HepG2 (cell line): ENCODE results near the gene PRMT5. TPM values are rescaled to one million over a fixed set of nuclear protein-coding genes. Genes with fewer than 3 reads are reported as not detected.
A peak's percentile ranks its signal among the peaks of the same experiment; 100 is the strongest.
"Not testable (repeated sequence)": the region's sequence is repeated elsewhere in the genome, so short reads cannot be mapped to it uniquely, and the experiment has no call there.

ENCODE experiments used
- ATAC-seq: fragments of 200-7000 bp; cut with Tn5 transposase; 3 replicates; pipeline ENCODE4 v1.9.1; 2020; ENCODE audit warnings: mild to moderate bottlenecking, moderate library complexity
- BruUV-seq: library from RNA; stranded (reverse); fragments of 400-500 nt; replicated peaks from 2 replicates; lab custom pipeline; 2021; lab: Mats Ljungman, UMichigan
- CTCF ChIA-PET: fragments of 300-600 bp; formaldehyde crosslinking; extraction: SDS; loops from one replicate; lab custom pipeline; 2021; ENCODE audit warnings: low total read pairs, inconsistent platforms, low intra/inter-chr PET ratio; lab: Yijun Ruan, JAX
- POLR2A ChIA-PET: fragments of 350-600 bp; sonication (Branson Sonifier 250); formaldehyde crosslinking; loops from one replicate; lab custom pipeline; 2020; ENCODE audit warnings: antibody characterized with exemption, inconsistent platforms; lab: Yijun Ruan, JAX
- DNase-seq: peaks from one replicate; pipeline ENCODE4 v3.0.0-alpha.2; 2015; ENCODE audit warnings: low spot score
- FAIRE-seq: peaks from 3 replicates; lab custom pipeline; 2011; peaks lifted over from hg19 to GRCh38; lab: Jason Lieb, UNC
- H2AFZ ChIP-seq: one replicate; pipeline ENCODE4 v1.6.1; 2011; ENCODE audit warnings: low read length, inconsistent platforms
- H3K27ac ChIP-seq: fragments of 300-600 bp; 3 replicates; pipeline ENCODE4 v1.8.0; 2011; ENCODE audit warnings: mixed run types, mild to moderate bottlenecking, mixed read lengths, low read length, inconsistent platforms; ENCODE audit not compliant: insufficient read depth; ENCODE audit errors: extremely low read length
- H3K27me3 ChIP-seq, 2 experiments: fragments of 200-600 bp in 1 of 2; 2 replicates in 1 of 2; 3 replicates in 1 of 2; pipeline versions ENCODE4 v1.6.0 to v1.8.0; 2011; ENCODE audit warnings: low read length in 2 of 2, mild to moderate bottlenecking in 2 of 2, moderate library complexity in 2 of 2, inconsistent platforms in 1 of 2; ENCODE audit not compliant: insufficient read depth in 2 of 2, control insufficient read depth in 1 of 2
- H3K36me3 ChIP-seq, 2 experiments: fragments of 200-600 bp in 1 of 2; replicated peaks in 1 of 2; 2 replicates in 1 of 2; 3 replicates in 1 of 2; pipeline versions ENCODE4 v1.5.1 to v1.8.0; 2011; ENCODE audit warnings: low read length in 2 of 2, inconsistent platforms in 1 of 2; ENCODE audit not compliant: insufficient read depth in 2 of 2, control insufficient read depth in 1 of 2
- H3K4me1 ChIP-seq: 2 replicates; pipeline ENCODE4 v1.5.1; 2012; ENCODE audit warnings: low read length, inconsistent platforms; ENCODE audit not compliant: insufficient read depth
- H3K4me2 ChIP-seq: 2 replicates; pipeline ENCODE4 v1.6.0; 2011; ENCODE audit warnings: low read depth, low read length, inconsistent platforms
- H3K4me3 ChIP-seq, 3 experiments: fragments of 200-600 bp in 1 of 3; sonication (generic), shearing (Covaris generic) in 1 of 3; replicated peaks in 1 of 3; 2 replicates each; pipeline ENCODE4 v1.5.1; 2011 to 2016; ENCODE audit warnings: low read length in 3 of 3, inconsistent platforms in 2 of 3, low read depth in 2 of 3, mild to moderate bottlenecking in 2 of 3, control low read depth in 1 of 3, mixed read lengths in 1 of 3; ENCODE audit not compliant: insufficient read depth in 1 of 3
- H3K79me2 ChIP-seq: one replicate; pipeline ENCODE4 v1.6.1; 2011; ENCODE audit warnings: low read length, inconsistent platforms; ENCODE audit not compliant: insufficient read depth
- H3K9ac ChIP-seq: 2 replicates; pipeline ENCODE4 v1.6.0; 2011; ENCODE audit warnings: mild to moderate bottlenecking, low read depth, low read length, inconsistent platforms; ENCODE audit not compliant: insufficient read depth
- H3K9me3 ChIP-seq: 2 replicates; pipeline ENCODE4 v1.5.1; 2012; ENCODE audit warnings: mild to moderate bottlenecking, low read length
- H4K20me1 ChIP-seq: 2 replicates; pipeline ENCODE4 v1.6.0; 2011; ENCODE audit warnings: inconsistent platforms, mild to moderate bottlenecking, low read length, moderate library complexity; ENCODE audit not compliant: insufficient read depth
- DNMT1 ChIP-seq: sonication (generic); formaldehyde crosslinking; IDR thresholded peaks from 2 replicates; pipeline ENCODE4 v1.5.1; 2020; ENCODE audit warnings: mild to moderate bottlenecking, missing genetic modification reagents
- GPN1 ChIP-seq: sonication (generic); formaldehyde crosslinking; IDR thresholded peaks from 2 replicates; pipeline ENCODE4 v1.5.1; 2020; ENCODE audit warnings: missing genetic modification reagents, borderline replicate concordance
- HOMEZ ChIP-seq: IDR thresholded peaks from 2 replicates; pipeline ENCODE4 v1.6.1; 2016; ENCODE audit warnings: low read depth
- JUN ChIP-seq: sonication (generic); formaldehyde crosslinking; IDR thresholded peaks from 2 replicates; pipeline ENCODE4 v1.4.0; 2020; ENCODE audit warnings: mild to moderate bottlenecking, missing genetic modification reagents
- POLR2AphosphoS2 ChIP-seq: IDR thresholded peaks from 2 replicates; pipeline ENCODE4 v1.6.1; 2011; ENCODE audit warnings: low read depth, low read length, improper control_type of control experiment
- POLR2G ChIP-seq: fragments of 200-400 bp; formaldehyde crosslinking; IDR thresholded peaks from 2 replicates; pipeline ENCODE4 v1.6.1; 2018; ENCODE audit warnings: mild to moderate bottlenecking, low read depth, low read length, moderate library complexity
- PRDM10 ChIP-seq: sonication (generic); formaldehyde crosslinking; IDR thresholded peaks from 2 replicates; pipeline ENCODE4 v1.4.0; 2020; ENCODE audit warnings: low read depth, missing genetic modification reagents
- RCOR2 ChIP-seq: IDR thresholded peaks from 2 replicates; pipeline ENCODE4 v1.6.1; 2016; ENCODE audit warnings: missing biosample characterization, missing genetic modification reagents
- SALL2 ChIP-seq: sonication (generic); formaldehyde crosslinking; IDR thresholded peaks from 2 replicates; pipeline ENCODE4 v1.8.1; 2023; ENCODE audit warnings: mild to moderate bottlenecking, missing genetic modification reagents, inconsistent platforms
- ZC3H13 ChIP-seq: sonication (generic); formaldehyde crosslinking; IDR thresholded peaks from 2 replicates; pipeline ENCODE4 v1.8.1; 2023; ENCODE audit warnings: mild to moderate bottlenecking, missing genetic modification reagents, moderate library complexity
- ZMYM4 ChIP-seq: sonication (generic); formaldehyde crosslinking; IDR thresholded peaks from 2 replicates; pipeline ENCODE4 v1.8.1; 2023; ENCODE audit warnings: mild to moderate bottlenecking, missing genetic modification reagents
- ZNF264 ChIP-seq: sonication (generic); formaldehyde crosslinking; IDR thresholded peaks from 2 replicates; pipeline ENCODE4 v1.4.0; 2020; ENCODE audit warnings: missing genetic modification reagents
- WGBS: methylation state at CpG from one replicate; pipeline ENCODE4 v1.1.6; 2017; ENCODE audit warnings: low lambda C conversion rate; 5-methylcytosine and 5-hydroxymethylcytosine counted together
- in situ Hi-C: cut with HindIII; loops from 2 replicates; pipeline ENCODE4 v1.10.0; 2017; ENCODE audit warnings: low pct_unique_long_range_greater_than_20kb; ENCODE audit not compliant: extremely low pct_ligation_motif_present
- intact Hi-C: fragments of 100-400 bp; cut with micrococcal nuclease; formaldehyde crosslinking; loops from one replicate; pipeline ENCODE4 v1.10.0; 2022; ENCODE audit not compliant: unreplicated experiment
- polyA plus RNA-seq, 8 experiments: library from polyadenylated mRNA; depleted of rRNA in 3 of 8; stranded (reverse) in 7 of 8; unstranded in 1 of 8; fragments of >200 nt; fragmentation: Illumina TruSeq in 4 of 8; extraction: Trizol in 4 of 8; gene quantifications; 2 replicates each; pipeline versions ENCODE4 v1.2.1 to v1.2.3, GENCODE V29; 2011 to 2016; ENCODE audit warnings: low read depth in 4 of 8, missing spikeins in 1 of 8, mixed read lengths in 1 of 8; ENCODE audit not compliant: insufficient read depth in 1 of 8
- total RNA-seq, 5 experiments: library from RNA; depleted of rRNA; stranded (reverse); fragments of >200 nt; fragmentation: Illumina TruSeq; extraction: Trizol; gene quantifications; 2 replicates each; pipeline ENCODE4 v1.2.3, GENCODE V29; 2016; ENCODE audit warnings: low read depth in 1 of 5
- TF ChIP-seq, protein P1 (sequence below): sonication (generic); formaldehyde crosslinking; IDR thresholded peaks from 2 replicates; pipeline ENCODE4 v1.5.0; 2020; ENCODE audit warnings: missing genetic modification reagents

PRMT5 gene
- total and polyA plus RNA-seq, 2 of the 13 experiments (the other 11 are each of a cell fraction or from before 2014, with no cell fraction given): 210 to 354 TPM

DNA sequence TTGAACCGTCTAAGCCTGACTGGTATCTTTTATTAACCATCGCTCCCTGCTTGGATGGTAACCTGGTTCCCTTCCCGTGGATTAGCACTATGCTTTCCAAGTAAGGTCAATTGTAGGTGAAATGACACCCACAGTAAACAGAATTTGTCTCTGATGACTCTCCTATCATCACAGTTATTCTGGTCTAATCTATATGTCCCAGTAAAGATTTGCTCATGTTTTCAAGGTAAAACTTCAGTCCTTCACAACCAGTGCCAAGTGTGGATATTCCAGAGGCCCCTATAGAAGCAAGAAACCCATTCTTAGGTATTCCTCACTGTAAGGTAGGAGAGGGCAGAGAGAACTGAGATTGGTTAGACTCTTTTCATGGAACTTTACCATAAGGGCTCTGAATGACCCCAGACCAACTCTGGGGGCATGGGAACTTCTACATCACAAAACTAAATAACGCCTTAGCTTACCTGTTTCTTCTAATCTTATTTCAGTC is 37.6 kb upstream of the PRMT5 start (continued):
- TF ChIP-seq POLR2AphosphoS2: peak; percentile 47; the same call in 1 of the 2 replicates
- TF ChIP-seq DNMT1 (CRISPR knock-in tag): no peak
- TF ChIP-seq POLR2G: peak; percentile 53
- TF ChIP-seq ZMYM4 (CRISPR knock-in tag): 0 out of 2 replicates have a peak, but pooled peaks have one; percentile 2
- 0 out of 2 replicates have a peak, but pooled peaks have one; percentile 13 for TF ChIP-seq JUN (CRISPR knock-in tag)

GRCh38 chr14:22965916-22966782 is 37.0 kb upstream of the PRMT5 start:
- peak overlapping the region; percentile 38 for H3K4me2 ChIP-seq
- POLR2A ChIA-PET: interaction anchor here (0.6 to 26.8 kb wide), 17 partner anchors 0 to 377 kb away, joined by 3 to 1670 read pairs (median 5); partner anchors contain the start of genes ACIN1, AJUBA, C14orf119 and HAUS4
- H3K4me1 ChIP-seq: peaks cover 36% of the 10 kb centered on the region
- H4K20me1 ChIP-seq, in situ Hi-C loops, BruUV-seq, H2AFZ ChIP-seq, intact Hi-C loops, H3K9me3 ChIP-seq, H3K36me3 ChIP-seq, H3K79me2 ChIP-seq, H3K4me3 ChIP-seq, H3K27me3 ChIP-seq: not testable (repeated sequence)
- ATAC-seq: peak; percentile 73
- H3K9ac ChIP-seq: peak overlapping the region; percentile 21
- 19% methylated on average over 15 of the region's 15 CpGs for WGBS
- peak; percentile 89 for DNase-seq
- H3K27ac ChIP-seq: peak overlapping the region; percentile 59
- CTCF ChIA-PET: interaction anchor here (1.1 to 2.6 kb wide), 3 partner anchors 10 to 20 kb away, joined by 4 to 5 read pairs (median 4); no protein-coding TSS in a partner anchor
- FAIRE-seq: peak; percentile 54
- TF ChIP-seq SALL2 (CRISPR knock-in tag) (peak; percentile 77; the same call in 1 of the 2 replicates), HOMEZ (CRISPR knock-in tag) (0 out of 2 replicates have a peak, but pooled peaks have one; percentile 57), RCOR2 (CRISPR knock-in tag) (peak; percentile 96), PRDM10 (CRISPR knock-in tag) (0 out of 2 replicates have a peak, but pooled peaks have one; percentile 51), GPN1 (CRISPR knock-in tag) (0 out of 2 replicates have a peak, but pooled peaks have one; percentile 66), ZNF264 (CRISPR knock-in tag) (peak; percentile 77), ZC3H13 (CRISPR knock-in tag) (0 out of 2 replicates have a peak, but pooled peaks have one; percentile 18)
- TF ChIP-seq, protein P1, sequence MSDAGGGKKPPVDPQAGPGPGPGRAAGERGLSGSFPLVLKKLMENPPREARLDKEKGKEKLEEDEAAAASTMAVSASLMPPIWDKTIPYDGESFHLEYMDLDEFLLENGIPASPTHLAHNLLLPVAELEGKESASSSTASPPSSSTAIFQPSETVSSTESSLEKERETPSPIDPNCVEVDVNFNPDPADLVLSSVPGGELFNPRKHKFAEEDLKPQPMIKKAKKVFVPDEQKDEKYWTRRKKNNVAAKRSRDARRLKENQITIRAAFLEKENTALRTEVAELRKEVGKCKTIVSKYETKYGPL (CRISPR knock-in tag): peak; percentile 57; the same call in 1 of the 2 replicates
